Mammary epithelial cell (primary cell): ENCODE measurements around the gene PTGES2.

Experiments
- EZH2 ChIP-seq: IDR thresholded peaks from 2 replicates; pipeline ENCODE4 v1.6.1; 2012; ENCODE audit warnings: low read length, inconsistent platforms, borderline replicate concordance
- TF ChIP-seq, protein P1 (sequence below), 2 donors: IDR thresholded peaks in 1 of 2; conservative IDR thresholded peaks in 1 of 2; 2 replicates each; pipeline ENCODE4 v1.5.1; 2011 to 2012; ENCODE audit warnings: inconsistent platforms in 2 of 2, low read length in 2 of 2, mild to moderate bottlenecking in 2 of 2, control low read depth in 1 of 2, low read depth in 1 of 2; ENCODE audit not compliant: insufficient read depth in 1 of 2; ENCODE audit errors: extremely low read depth in 1 of 2

DNA sequence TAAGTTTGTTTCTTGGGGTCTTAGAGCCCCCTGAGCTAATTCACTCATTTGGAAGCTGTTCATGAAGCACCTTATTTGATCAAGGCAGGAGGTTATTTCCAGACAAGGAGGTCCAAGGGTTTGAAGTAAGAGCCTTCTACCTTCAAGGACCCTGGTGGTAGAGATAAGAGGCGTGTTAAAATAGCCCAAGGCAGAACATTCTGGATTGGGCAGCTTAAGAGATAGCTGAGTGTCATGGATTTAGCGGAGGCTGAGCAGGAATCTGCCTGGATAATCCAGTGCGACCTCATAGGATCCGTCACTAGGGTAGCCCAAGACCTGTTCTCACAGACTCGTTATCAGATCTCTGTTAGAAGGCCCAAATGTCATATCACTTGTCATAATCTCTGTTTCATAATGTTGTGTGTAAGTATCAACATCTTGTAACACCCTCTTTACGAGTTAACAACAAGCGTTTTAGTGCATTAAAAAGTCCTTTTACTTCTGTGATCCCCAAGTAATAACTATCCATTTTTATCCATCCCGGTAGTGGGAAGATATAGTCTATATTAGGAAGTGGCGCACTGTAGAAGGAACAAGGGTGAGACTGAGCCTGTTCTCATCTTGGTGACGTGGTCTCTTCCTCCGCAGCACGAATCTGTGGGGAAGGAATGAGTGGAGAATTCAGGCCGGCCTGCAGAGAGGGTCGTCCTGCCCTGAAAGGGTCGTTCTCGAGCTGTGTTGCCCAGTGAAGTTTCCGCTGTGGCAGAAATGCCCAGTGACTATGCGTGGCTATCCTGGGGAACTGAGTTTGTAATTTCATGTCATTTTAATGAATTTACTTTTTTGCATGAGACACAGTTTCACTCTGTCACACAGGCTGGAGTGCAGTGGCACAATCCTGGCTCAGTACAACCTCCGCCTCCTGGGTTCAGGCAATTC is 30.7 kb downstream of the PTGES2 start:
- TF ChIP-seq, protein P1, sequence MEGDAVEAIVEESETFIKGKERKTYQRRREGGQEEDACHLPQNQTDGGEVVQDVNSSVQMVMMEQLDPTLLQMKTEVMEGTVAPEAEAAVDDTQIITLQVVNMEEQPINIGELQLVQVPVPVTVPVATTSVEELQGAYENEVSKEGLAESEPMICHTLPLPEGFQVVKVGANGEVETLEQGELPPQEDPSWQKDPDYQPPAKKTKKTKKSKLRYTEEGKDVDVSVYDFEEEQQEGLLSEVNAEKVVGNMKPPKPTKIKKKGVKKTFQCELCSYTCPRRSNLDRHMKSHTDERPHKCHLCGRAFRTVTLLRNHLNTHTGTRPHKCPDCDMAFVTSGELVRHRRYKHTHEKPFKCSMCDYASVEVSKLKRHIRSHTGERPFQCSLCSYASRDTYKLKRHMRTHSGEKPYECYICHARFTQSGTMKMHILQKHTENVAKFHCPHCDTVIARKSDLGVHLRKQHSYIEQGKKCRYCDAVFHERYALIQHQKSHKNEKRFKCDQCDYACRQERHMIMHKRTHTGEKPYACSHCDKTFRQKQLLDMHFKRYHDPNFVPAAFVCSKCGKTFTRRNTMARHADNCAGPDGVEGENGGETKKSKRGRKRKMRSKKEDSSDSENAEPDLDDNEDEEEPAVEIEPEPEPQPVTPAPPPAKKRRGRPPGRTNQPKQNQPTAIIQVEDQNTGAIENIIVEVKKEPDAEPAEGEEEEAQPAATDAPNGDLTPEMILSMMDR (conservative IDR thresholded peaks at IDR 0.05 in 1 of 2, IDR thresholded peaks at IDR 0.05 in 1 of 2; ENCODE audit: extremely low read depth in 1 of 2, insufficient read depth in 1 of 2, low read depth in 1 of 2, low read length in 2 of 2): no peak
- no peak for TF ChIP-seq EZH2
